Uterus (tissue), 2 donors: ENCODE measurements around the gene MAP4K4.

Experiments used
- POLR2A ChIP-seq, 2 donors: fragments of 450-650 bp; IDR thresholded peaks; one replicate each; pipeline ENCODE4 v1.6.1; 2016; ENCODE audit warnings: antibody characterized with exemption in 2 of 2, mild to moderate bottlenecking in 1 of 2, moderate library complexity in 1 of 2
- TF ChIP-seq, protein P1 (sequence below), 4 experiments: fragments of 200-600 bp in 2 of 4; fragments of 450-650 bp in 2 of 4; sonication (generic) in 2 of 4; IDR thresholded peaks; one replicate each; pipeline ENCODE4 v1.5.1; 2016 to 2019; ENCODE audit warnings: antibody characterized with exemption in 4 of 4, mild to moderate bottlenecking in 2 of 4, moderate library complexity in 1 of 4

- TF ChIP-seq, protein P1, sequence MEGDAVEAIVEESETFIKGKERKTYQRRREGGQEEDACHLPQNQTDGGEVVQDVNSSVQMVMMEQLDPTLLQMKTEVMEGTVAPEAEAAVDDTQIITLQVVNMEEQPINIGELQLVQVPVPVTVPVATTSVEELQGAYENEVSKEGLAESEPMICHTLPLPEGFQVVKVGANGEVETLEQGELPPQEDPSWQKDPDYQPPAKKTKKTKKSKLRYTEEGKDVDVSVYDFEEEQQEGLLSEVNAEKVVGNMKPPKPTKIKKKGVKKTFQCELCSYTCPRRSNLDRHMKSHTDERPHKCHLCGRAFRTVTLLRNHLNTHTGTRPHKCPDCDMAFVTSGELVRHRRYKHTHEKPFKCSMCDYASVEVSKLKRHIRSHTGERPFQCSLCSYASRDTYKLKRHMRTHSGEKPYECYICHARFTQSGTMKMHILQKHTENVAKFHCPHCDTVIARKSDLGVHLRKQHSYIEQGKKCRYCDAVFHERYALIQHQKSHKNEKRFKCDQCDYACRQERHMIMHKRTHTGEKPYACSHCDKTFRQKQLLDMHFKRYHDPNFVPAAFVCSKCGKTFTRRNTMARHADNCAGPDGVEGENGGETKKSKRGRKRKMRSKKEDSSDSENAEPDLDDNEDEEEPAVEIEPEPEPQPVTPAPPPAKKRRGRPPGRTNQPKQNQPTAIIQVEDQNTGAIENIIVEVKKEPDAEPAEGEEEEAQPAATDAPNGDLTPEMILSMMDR (IDR thresholded peaks at IDR 0.05): no peak
- no peak for TF ChIP-seq POLR2A (IDR thresholded peaks at IDR 0.05)
These were observed 84.9 kb downstream of the MAP4K4 start for GRCh38 chr2:101782427-101782792.
